ENCODE measurements around the gene BPI.

BPI gene

GRCh38 chr20:38363004-38363747, 59.2 kb downstream of the BPI start:
- no peak overlapping the region for H2AK5ac ChIP-seq (ENCODE audit: low read length)
- H3K4me2 ChIP-seq (ENCODE audit: low read length), result no peak overlapping the region
- DNase-seq, result no peak
- no peaks in the 10 kb centered on the region for H3K79me2 ChIP-seq (ENCODE audit: control insufficient read depth, insufficient read depth, low read length, poor library complexity)
- H2BK5ac ChIP-seq (ENCODE audit: low read depth, low read length, poor library complexity), result no peak overlapping the region
- H3K79me1 ChIP-seq (ENCODE audit: low read length), result no peaks in the 10 kb centered on the region
- no peaks in the 10 kb centered on the region for H3K9me3 ChIP-seq (ENCODE audit: insufficient read depth, low read depth, low read length)
- H4K12ac ChIP-seq (ENCODE audit: low read depth, low read length), result no peak overlapping the region
- no peak overlapping the region for H3K14ac ChIP-seq (ENCODE audit: low read length)
- H3K4ac ChIP-seq (ENCODE audit: low read depth, low read length), result no peak overlapping the region
- H3K27ac ChIP-seq (ENCODE audit: low read depth, low read length), result no peak overlapping the region
- H3K23ac ChIP-seq (ENCODE audit: low read length), result no peak overlapping the region
- no peaks in the 10 kb centered on the region for H3K27me3 ChIP-seq (ENCODE audit: insufficient read depth, low read length)
- no peak overlapping the region for H2BK120ac ChIP-seq (ENCODE audit: insufficient read depth, low read length, poor library complexity)
- H3K4me3 ChIP-seq (ENCODE audit: low read depth, low read length), result no peak overlapping the region
- no peak overlapping the region for H2BK12ac ChIP-seq (ENCODE audit: low read length)
- no peak overlapping the region for H2AFZ ChIP-seq (ENCODE audit: insufficient read depth, low read length, poor library complexity)
- no peak overlapping the region for H4K91ac ChIP-seq (ENCODE audit: low read depth, low read length)
- H3K4me1 ChIP-seq (ENCODE audit: control insufficient read depth in 1 of 2, insufficient read depth in 2 of 2, low read length in 2 of 2), result no peaks in the 10 kb centered on the region
- H3K18ac ChIP-seq (ENCODE audit: low read length), result no peak overlapping the region
- H3K9ac ChIP-seq (ENCODE audit: low read length), result no peak overlapping the region
- no CpG with 5 or more reads among the region's 8 CpGs for WGBS (ENCODE audit: extremely low coverage, insufficient coverage, insufficient read length)
- no peak overlapping the region for H4K8ac ChIP-seq (ENCODE audit: low read depth, low read length)
- H3K36me3 ChIP-seq (ENCODE audit: control insufficient read depth in 1 of 2, insufficient read depth in 2 of 2, low read length in 2 of 2), result no peaks in the 10 kb centered on the region

DNA sequence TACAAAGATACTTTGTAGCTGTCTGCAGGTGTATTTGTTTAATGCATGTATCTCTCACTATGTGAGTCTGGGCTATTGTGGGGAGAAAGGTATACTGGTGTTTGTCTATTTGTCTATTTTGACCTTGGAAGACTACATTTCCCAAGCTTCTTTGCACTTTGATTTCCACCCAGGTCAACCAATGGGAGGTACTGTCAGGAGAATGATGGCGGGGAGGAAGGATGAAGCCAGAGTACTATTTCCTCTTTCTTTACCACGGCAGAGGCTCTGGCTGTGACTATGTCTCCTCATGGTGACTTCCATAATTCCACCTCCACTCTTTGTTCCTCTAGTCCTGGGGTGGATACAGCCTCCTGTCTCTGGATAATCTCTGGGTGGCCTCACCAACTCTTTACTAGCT, 65.4 kb downstream of the BPI start:
- no peaks in the 10 kb centered on the region for H3K36me3 ChIP-seq (ENCODE audit: control insufficient read depth in 1 of 2, insufficient read depth in 2 of 2, low read length in 2 of 2)
- H2AFZ ChIP-seq (ENCODE audit: insufficient read depth, low read length, poor library complexity), result peak overlapping the region; percentile 20
- H2BK120ac ChIP-seq (ENCODE audit: insufficient read depth, low read length, poor library complexity), result no peak overlapping the region
- no peak overlapping the region for H2BK12ac ChIP-seq (ENCODE audit: low read length)
- no peak for DNase-seq
- H3K14ac ChIP-seq (ENCODE audit: low read length), result no peak overlapping the region
- H3K4me3 ChIP-seq (ENCODE audit: low read depth, low read length), result no peak overlapping the region
- H3K9me3 ChIP-seq (ENCODE audit: insufficient read depth, low read depth, low read length), result no peaks in the 10 kb centered on the region
- no peaks in the 10 kb centered on the region for H3K79me2 ChIP-seq (ENCODE audit: control insufficient read depth, insufficient read depth, low read length, poor library complexity)
- no peak overlapping the region for H3K9ac ChIP-seq (ENCODE audit: low read length)
- H3K23ac ChIP-seq (ENCODE audit: low read length), result no peak overlapping the region
- no peak overlapping the region for H2AK5ac ChIP-seq (ENCODE audit: low read length)
- H3K4ac ChIP-seq (ENCODE audit: low read depth, low read length), result no peak overlapping the region
- H3K4me2 ChIP-seq (ENCODE audit: low read length), result no peak overlapping the region
- no peak overlapping the region for H3K18ac ChIP-seq (ENCODE audit: low read length)
- H4K8ac ChIP-seq (ENCODE audit: low read depth, low read length), result no peak overlapping the region
- no peak overlapping the region for H2BK5ac ChIP-seq (ENCODE audit: low read depth, low read length, poor library complexity)
- no peaks in the 10 kb centered on the region for H3K4me1 ChIP-seq (ENCODE audit: control insufficient read depth in 1 of 2, insufficient read depth in 2 of 2, low read length in 2 of 2)
- H3K27ac ChIP-seq (ENCODE audit: low read depth, low read length), result no peak overlapping the region
- no peaks in the 10 kb centered on the region for H3K27me3 ChIP-seq (ENCODE audit: insufficient read depth, low read length)
- H4K91ac ChIP-seq (ENCODE audit: low read depth, low read length), result no peak overlapping the region
- no CpG with 5 or more reads among the region's 2 CpGs for WGBS (ENCODE audit: extremely low coverage, insufficient coverage, insufficient read length)
- no peaks in the 10 kb centered on the region for H3K79me1 ChIP-seq (ENCODE audit: low read length)
- H4K12ac ChIP-seq (ENCODE audit: low read depth, low read length), result no peak overlapping the region

- no CpG with 5 or more reads among the region's 5 CpGs for WGBS (ENCODE audit: extremely low coverage, insufficient coverage, insufficient read length)
- Histone ChIP-seq H3K23ac (ENCODE audit: low read length) (no peak overlapping the region), H2BK12ac (ENCODE audit: low read length) (no peak overlapping the region), H3K9me3 (ENCODE audit: insufficient read depth, low read depth, low read length) (peaks cover 2% of the 10 kb centered on the region), H3K18ac (ENCODE audit: low read length) (no peak overlapping the region), H3K27ac (ENCODE audit: low read depth, low read length) (no peak overlapping the region), H2BK5ac (ENCODE audit: low read depth, low read length, poor library complexity) (no peak overlapping the region), H3K36me3 (ENCODE audit: control insufficient read depth in 1 of 2, insufficient read depth in 2 of 2, low read length in 2 of 2) (no peaks in the 10 kb centered on the region), H3K9ac (ENCODE audit: low read length) (no peak overlapping the region), H4K8ac (ENCODE audit: low read depth, low read length) (no peak overlapping the region), H2AFZ (ENCODE audit: insufficient read depth, low read length, poor library complexity) (no peak overlapping the region), H3K4me1 (ENCODE audit: control insufficient read depth in 1 of 2, insufficient read depth in 2 of 2, low read length in 2 of 2) (no peaks in the 10 kb centered on the region), H4K91ac (ENCODE audit: low read depth, low read length) (no peak overlapping the region), H3K4me3 (ENCODE audit: low read depth, low read length) (no peak overlapping the region), H3K79me1 (ENCODE audit: low read length) (no peaks in the 10 kb centered on the region), H3K14ac (ENCODE audit: low read length) (no peak overlapping the region), H3K4me2 (ENCODE audit: low read length) (no peak overlapping the region), H2BK120ac (ENCODE audit: insufficient read depth, low read length, poor library complexity) (no peak overlapping the region), H3K27me3 (ENCODE audit: insufficient read depth, low read length) (no peaks in the 10 kb centered on the region), H3K79me2 (ENCODE audit: control insufficient read depth, insufficient read depth, low read length, poor library complexity) (no peaks in the 10 kb centered on the region), H3K4ac (ENCODE audit: low read depth, low read length) (no peak overlapping the region), H2AK5ac (ENCODE audit: low read length) (no peak overlapping the region), H4K12ac (ENCODE audit: low read depth, low read length) (no peak overlapping the region)
- no peak for DNase-seq
These were observed 68.8 kb downstream of the BPI start for GRCh38 chr20:38372806-38373205.

DNA sequence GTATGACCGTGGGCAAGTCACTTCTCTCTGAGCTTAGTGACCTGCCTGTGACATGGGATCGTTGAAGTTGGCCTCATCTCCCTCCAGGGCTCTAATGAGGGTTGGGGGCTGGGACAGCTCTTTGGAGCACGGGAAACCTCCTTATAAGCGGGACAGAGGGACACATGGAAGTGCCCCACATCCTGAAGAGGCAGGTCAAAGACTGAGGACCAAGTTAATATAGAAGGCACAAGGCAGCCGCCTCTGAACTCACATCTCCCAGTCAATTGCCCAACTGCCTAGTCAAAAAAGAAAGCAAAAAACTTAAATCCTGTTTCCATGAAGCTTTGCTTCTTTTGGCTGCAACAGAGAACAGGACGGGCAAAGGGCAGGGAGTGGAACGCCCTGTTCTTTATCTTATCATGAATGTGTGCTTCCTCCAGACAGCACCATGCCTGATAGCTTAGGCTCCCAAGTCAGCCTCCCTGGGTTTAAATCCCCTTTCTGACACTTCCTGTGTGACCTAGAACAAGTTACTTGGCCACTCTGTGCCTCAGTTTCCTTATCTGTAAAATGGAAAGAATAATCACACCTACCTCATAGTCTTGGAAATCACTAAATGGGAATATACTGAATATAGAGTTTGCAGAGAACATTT, 69.4 kb downstream of the BPI start:
- Histone ChIP-seq H2AFZ (ENCODE audit: insufficient read depth, low read length, poor library complexity) (no peak overlapping the region), H3K4ac (ENCODE audit: low read depth, low read length) (no peak overlapping the region), H2BK120ac (ENCODE audit: insufficient read depth, low read length, poor library complexity) (no peak overlapping the region), H3K4me1 (ENCODE audit: control insufficient read depth in 1 of 2, insufficient read depth in 2 of 2, low read length in 2 of 2) (no peaks in the 10 kb centered on the region), H3K23ac (ENCODE audit: low read length) (no peak overlapping the region), H3K27ac (ENCODE audit: low read depth, low read length) (no peak overlapping the region), H3K9me3 (ENCODE audit: insufficient read depth, low read depth, low read length) (peaks cover 2% of the 10 kb centered on the region), H2BK12ac (ENCODE audit: low read length) (no peak overlapping the region), H3K27me3 (ENCODE audit: insufficient read depth, low read length) (no peaks in the 10 kb centered on the region), H3K18ac (ENCODE audit: low read length) (no peak overlapping the region), H3K79me2 (ENCODE audit: control insufficient read depth, insufficient read depth, low read length, poor library complexity) (no peaks in the 10 kb centered on the region), H3K79me1 (ENCODE audit: low read length) (no peaks in the 10 kb centered on the region), H3K4me2 (ENCODE audit: low read length) (no peak overlapping the region), H3K9ac (ENCODE audit: low read length) (no peak overlapping the region), H2BK5ac (ENCODE audit: low read depth, low read length, poor library complexity) (no peak overlapping the region), H3K36me3 (ENCODE audit: control insufficient read depth in 1 of 2, insufficient read depth in 2 of 2, low read length in 2 of 2) (no peaks in the 10 kb centered on the region), H4K8ac (ENCODE audit: low read depth, low read length) (no peak overlapping the region), H2AK5ac (ENCODE audit: low read length) (no peak overlapping the region), H3K4me3 (ENCODE audit: low read depth, low read length) (no peak overlapping the region), H4K12ac (ENCODE audit: low read depth, low read length) (no peak overlapping the region), H3K14ac (ENCODE audit: low read length) (no peak overlapping the region), H4K91ac (ENCODE audit: low read depth, low read length) (no peak overlapping the region)
- no peak for DNase-seq
- WGBS (ENCODE audit: extremely low coverage, insufficient coverage, insufficient read length), result no CpG with 5 or more reads among the region's 7 CpGs

Measured in trophoblast cell (in vitro differentiated cells and primary cell).